Subcutaneous adipose tissue (tissue), 4 donors: Measurements from ENCODE around the gene PIR. TPM values are rescaled to one million over a fixed set of nuclear protein-coding genes. Genes with fewer than 3 reads are reported as not detected.

Experiments used
- CTCF ChIP-seq: fragments of 450-650 bp; IDR thresholded peaks from one replicate; pipeline ENCODE4 v1.5.1; 2016; ENCODE audit warnings: low read depth, mild to moderate bottlenecking, control low read depth, antibody characterized with exemption, moderate library complexity
- total RNA-seq, 4 donors: library from RNA; depleted of rRNA; stranded (reverse); fragments of >200 nt; gene quantifications; one replicate each; pipeline ENCODE4 v1.1.0, GENCODE V29; 2016

Gene PIR
- total RNA-seq, 4 donors from 2014 or later, result 7.8 to 35.4 (median 22.6) TPM

DNA sequence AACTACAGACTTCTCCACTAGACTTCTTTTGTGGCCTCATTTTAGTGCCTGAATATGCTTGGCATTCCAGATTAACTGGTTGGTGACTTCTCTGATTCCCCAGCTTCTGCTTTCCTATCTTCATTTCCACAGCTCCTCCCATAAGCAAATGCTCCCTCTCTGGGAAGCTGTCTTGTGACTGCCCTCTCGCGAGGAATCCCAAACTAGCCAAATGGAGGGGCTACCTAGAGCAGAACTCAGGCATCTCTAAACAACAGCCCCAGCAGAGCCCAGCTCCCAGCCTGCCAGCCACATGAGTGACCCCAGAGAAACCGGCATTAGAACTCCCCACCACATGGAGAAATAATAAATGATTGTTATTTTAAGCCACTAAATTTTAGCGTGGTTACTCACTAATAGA, 101.3 kb downstream of the PIR start:
- no peak for TF ChIP-seq CTCF

DNA sequence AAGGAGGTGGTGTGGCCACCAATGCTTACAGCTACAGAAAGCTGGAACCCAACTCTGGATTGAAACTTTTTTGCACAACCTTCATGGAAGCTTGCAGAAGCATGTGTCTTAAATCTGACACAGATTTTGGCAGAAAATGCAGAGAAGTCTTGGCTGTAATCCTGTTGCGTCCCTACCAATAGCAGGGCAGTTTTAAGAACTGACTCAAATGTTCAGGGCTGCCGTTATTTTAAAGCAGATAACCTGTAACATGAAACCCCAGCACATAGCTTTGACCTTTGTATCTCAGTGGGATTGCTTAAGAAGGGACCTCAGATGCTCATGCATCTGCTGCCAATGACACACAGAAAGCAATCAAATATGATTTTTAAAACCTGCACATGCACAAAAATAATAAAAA, 108.8 kb downstream of the PIR start, which contains the start of gene VEGFD:
Gene VEGFD (minus strand): TSS at position 110 of the 400 bp plus-strand sequence. CDS start 467 bp downstream, outside the sequence.
- no peak for TF ChIP-seq CTCF

DNA sequence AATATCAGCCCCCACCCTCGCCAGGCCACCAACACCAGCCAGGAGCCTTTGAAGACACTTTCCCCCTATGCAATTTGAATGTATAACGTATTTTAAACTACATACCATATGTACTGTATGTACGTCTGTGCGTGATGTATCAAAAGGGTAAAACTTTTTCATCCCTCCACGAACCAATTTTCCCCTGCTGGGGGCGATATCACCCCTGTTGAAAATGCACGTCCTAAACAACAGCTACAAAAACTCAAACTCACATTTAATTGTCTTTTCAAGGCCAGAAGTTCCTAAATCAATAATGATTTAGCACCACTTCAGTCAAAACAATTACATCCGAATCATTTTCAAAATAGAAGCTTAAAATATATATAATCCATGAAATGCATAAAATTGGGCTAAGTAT, 110.3 kb downstream of the PIR start:
- TF ChIP-seq CTCF, result no peak

- no peak for TF ChIP-seq CTCF
These were observed 116.2 kb downstream of the PIR start for GRCh38 chrX:15376956-15377355.

GRCh38 chrX:15373976-15374375, 119.2 kb downstream of the PIR start:
- TF ChIP-seq CTCF, result no peak

DNA sequence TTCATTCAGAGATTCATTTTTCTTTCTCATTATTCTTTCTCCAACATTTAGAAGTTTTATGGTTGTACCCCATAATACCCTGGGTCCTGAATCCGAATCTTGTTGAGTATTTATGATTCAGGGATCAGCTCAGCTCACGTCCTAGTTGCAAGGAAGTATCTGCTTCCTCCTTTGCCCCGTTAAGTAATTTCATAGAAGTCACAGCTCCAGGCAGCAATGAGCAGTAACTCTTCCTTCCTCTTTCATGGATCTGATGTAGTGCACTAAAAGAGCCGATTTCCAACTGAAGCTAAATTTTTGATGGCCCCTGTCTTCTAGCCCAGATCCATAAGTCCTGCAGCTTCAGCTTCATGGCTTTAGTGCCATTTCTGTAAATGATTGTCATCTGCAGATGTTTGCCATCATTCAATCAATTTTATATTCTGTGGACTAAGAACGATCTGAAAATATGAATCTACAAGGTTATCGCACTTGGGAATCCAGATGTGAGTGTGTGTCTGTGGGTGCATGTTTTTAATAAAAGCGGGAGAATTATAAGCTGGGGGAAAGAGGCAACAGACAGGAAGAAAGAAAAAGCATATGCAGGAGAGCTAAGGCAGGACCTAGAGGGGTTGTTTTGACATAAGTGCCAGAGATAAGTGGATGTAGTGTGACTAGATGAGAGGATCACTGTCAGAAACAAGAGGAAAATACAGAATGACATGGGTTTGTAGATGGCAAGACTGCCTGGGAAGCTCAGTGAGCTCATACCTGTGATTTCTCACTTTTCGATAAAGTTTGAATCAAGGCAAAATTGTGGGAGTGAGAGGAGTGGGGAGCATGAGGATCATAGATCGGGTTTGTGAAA, 126.4 kb downstream of the PIR start:
- no peak for TF ChIP-seq CTCF

DNA sequence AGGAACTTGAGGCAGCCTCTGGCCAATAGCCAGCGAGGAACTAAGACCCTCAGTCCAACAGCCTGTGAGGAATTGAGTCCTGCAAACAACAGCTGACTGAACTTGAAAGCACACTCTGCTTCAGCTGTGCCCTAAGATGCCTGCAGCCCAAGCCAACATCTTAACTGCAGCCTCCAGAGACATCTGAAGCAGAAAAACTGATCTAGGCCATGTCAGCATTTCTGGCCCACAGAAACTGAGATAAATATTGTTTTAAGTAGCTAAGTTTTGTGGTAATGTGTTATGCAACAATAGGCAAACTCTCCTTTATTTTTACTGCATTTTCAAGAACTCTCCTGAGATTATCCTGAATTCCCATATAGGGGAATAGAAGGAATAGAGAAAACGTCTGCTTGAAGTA, 133.4 kb downstream of the PIR start:
- TF ChIP-seq CTCF, result no peak
